SK-N-SH treated with all-trans-retinoic acid at 6 μM for 48 hours (cell line): ENCODE results near the gene TCERG1L.
A peak's percentile ranks its signal among the peaks of the same experiment; 100 is the strongest.

Experiments
- ATAC-seq: fragments of 200-7000 bp; cut with Tn5 transposase; 3 replicates; pipeline ENCODE4 v1.9.1; 2020; ENCODE audit warnings: mild to moderate bottlenecking, moderate library complexity
- ARNTL ChIP-seq: fragments of 450-650 bp; formaldehyde crosslinking; IDR thresholded peaks from 2 replicates; pipeline ENCODE4 v1.5.0; 2020; ENCODE audit warnings: low read depth, mild to moderate bottlenecking, moderate library complexity, borderline replicate concordance
- CSDC2 ChIP-seq: fragments of 250-450 bp; sonication (Bioruptor Pico); IDR thresholded peaks from 2 replicates; pipeline ENCODE4 v1.5.0; 2020; ENCODE audit warnings: mild to moderate bottlenecking, moderate library complexity
- ISL1 ChIP-seq: fragments of 250-450 bp; sonication (Bioruptor Pico); IDR thresholded peaks from 2 replicates; pipeline ENCODE4 v2.1.2; 2022; ENCODE audit warnings: mild to moderate bottlenecking, moderate library complexity
- OSR1 ChIP-seq: fragments of 250-450 bp; sonication (Bioruptor Pico); IDR thresholded peaks from 2 replicates; pipeline ENCODE4 v1.8.0; 2022; ENCODE audit warnings: moderate library complexity, mild to moderate bottlenecking, inconsistent platforms
- SNAI2 ChIP-seq: fragments of 250-450 bp; sonication (Bioruptor Pico); IDR thresholded peaks from 2 replicates; pipeline ENCODE4 v1.5.0; 2020; ENCODE audit warnings: mild to moderate bottlenecking, moderate library complexity
- ZFP30 ChIP-seq: fragments of 450-650 bp; formaldehyde crosslinking; IDR thresholded peaks from 2 replicates; pipeline ENCODE4 v1.5.0; 2022; ENCODE audit warnings: mild to moderate bottlenecking, moderate library complexity
- ZNF565 ChIP-seq: fragments of 450-650 bp; formaldehyde crosslinking; conservative IDR thresholded peaks from 2 replicates; pipeline ENCODE4 v1.5.0; 2020; ENCODE audit warnings: low read depth, mild to moderate bottlenecking, moderate library complexity
- ZNF70 ChIP-seq: fragments of 450-650 bp; formaldehyde crosslinking; IDR thresholded peaks from 2 replicates; pipeline ENCODE4 v1.5.0; 2020; ENCODE audit warnings: mild to moderate bottlenecking, moderate library complexity
- ZNF8 ChIP-seq: fragments of 450-650 bp; formaldehyde crosslinking; IDR thresholded peaks from 2 replicates; pipeline ENCODE4 v1.5.0; 2020; ENCODE audit warnings: mild to moderate bottlenecking, moderate library complexity
- TF ChIP-seq, protein P1 (sequence below): fragments of 250-450 bp; sonication (Bioruptor Pico); IDR thresholded peaks from 2 replicates; pipeline ENCODE4 v1.8.0; 2020; ENCODE audit warnings: mild to moderate bottlenecking, moderate library complexity, borderline replicate concordance
- TF ChIP-seq, protein P2 (sequence below): fragments of 250-450 bp; sonication (Bioruptor Pico); IDR thresholded peaks from 2 replicates; pipeline ENCODE4 v1.8.0; 2021; ENCODE audit warnings: low read depth, mild to moderate bottlenecking, moderate library complexity, borderline replicate concordance
- TF ChIP-seq, protein P3 (sequence below): fragments of 250-450 bp; sonication (Bioruptor Pico); IDR thresholded peaks from 2 replicates; pipeline ENCODE4 v1.5.1; 2020; ENCODE audit warnings: low read depth, mild to moderate bottlenecking, moderate library complexity
- TF ChIP-seq, protein P4 (sequence below): fragments of 250-450 bp; sonication (Bioruptor Pico); IDR thresholded peaks from 2 replicates; pipeline ENCODE4 v1.5.1; 2021; ENCODE audit warnings: mild to moderate bottlenecking, moderate library complexity

Gene TCERG1L

DNA sequence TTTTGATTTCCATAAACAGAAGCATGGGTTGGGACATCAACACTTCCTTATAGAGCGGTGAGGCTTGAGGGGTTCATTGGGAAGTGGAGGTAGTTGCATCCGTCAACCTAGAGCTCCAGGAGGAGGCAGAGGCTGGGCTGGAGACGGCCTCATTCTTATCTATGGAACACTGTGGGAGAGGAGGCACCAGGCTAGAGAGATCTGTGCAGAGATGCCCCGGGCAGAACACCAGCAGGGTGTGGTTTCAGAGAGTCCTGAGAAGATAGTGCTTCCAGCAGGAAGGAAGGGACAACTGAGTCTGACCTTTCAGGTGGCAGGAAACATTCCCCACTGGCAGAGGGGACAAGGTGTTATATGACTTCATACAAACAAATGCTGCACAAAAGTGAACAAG is 56.7 kb downstream of the TCERG1L start (continued):
- TF ChIP-seq, protein P1, sequence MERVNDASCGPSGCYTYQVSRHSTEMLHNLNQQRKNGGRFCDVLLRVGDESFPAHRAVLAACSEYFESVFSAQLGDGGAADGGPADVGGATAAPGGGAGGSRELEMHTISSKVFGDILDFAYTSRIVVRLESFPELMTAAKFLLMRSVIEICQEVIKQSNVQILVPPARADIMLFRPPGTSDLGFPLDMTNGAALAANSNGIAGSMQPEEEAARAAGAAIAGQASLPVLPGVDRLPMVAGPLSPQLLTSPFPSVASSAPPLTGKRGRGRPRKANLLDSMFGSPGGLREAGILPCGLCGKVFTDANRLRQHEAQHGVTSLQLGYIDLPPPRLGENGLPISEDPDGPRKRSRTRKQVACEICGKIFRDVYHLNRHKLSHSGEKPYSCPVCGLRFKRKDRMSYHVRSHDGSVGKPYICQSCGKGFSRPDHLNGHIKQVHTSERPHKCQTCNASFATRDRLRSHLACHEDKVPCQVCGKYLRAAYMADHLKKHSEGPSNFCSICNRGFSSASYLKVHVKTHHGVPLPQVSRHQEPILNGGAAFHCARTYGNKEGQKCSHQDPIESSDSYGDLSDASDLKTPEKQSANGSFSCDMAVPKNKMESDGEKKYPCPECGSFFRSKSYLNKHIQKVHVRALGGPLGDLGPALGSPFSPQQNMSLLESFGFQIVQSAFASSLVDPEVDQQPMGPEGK = no peak

DNA sequence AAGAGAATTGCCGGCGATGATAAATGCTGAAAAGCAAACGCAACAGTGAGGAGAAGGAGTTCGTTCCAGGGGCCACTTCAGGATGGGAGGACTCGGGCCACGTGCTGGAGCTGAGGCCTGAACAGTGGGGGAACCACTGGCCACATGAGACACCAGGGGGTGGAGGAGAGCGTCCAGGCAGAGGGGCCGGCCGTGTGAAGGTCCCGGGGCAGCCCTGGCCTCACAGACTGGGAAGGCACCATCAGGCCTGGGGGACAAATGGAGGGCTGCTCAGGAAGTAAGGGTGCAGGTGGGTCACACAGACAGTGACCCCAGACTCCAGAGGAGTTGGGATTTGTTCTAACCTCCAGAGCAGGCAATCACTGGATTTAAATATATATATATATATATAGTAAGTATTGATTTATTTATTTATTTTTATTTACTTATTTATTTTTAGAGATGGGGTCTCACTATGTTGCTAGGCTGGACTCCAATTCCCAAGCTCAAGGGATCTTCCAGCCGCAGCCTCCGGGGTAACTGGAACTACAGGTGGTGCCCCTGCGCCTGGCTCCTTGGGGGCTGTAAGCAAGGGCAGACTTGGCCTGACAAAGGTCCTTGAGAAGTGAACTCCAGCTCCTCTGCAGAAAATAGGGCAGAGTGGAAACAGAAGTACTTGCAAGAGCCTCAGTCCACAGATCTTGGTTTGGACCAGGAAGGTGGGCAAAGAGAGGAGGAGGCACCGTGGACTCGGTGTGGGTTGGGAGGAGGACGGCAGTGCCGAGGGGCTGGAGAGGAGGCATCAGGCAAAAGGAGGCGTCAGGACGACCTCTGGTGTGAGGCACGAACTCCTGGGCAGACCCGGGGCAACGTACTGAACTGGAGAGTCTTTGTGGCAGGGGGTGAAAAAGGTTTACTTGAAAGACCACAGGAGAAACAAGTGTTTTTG is 57.3 kb downstream of the TCERG1L start:
- TF ChIP-seq, protein P2, sequence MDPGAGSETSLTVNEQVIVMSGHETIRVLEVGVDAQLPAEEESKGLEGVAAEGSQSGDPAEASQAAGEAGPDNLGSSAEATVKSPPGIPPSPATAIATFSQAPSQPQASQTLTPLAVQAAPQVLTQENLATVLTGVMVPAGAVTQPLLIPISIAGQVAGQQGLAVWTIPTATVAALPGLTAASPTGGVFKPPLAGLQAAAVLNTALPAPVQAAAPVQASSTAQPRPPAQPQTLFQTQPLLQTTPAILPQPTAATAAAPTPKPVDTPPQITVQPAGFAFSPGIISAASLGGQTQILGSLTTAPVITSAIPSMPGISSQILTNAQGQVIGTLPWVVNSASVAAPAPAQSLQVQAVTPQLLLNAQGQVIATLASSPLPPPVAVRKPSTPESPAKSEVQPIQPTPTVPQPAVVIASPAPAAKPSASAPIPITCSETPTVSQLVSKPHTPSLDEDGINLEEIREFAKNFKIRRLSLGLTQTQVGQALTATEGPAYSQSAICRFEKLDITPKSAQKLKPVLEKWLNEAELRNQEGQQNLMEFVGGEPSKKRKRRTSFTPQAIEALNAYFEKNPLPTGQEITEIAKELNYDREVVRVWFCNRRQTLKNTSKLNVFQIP (CRISPR knock-in tag) = no peak

DNA sequence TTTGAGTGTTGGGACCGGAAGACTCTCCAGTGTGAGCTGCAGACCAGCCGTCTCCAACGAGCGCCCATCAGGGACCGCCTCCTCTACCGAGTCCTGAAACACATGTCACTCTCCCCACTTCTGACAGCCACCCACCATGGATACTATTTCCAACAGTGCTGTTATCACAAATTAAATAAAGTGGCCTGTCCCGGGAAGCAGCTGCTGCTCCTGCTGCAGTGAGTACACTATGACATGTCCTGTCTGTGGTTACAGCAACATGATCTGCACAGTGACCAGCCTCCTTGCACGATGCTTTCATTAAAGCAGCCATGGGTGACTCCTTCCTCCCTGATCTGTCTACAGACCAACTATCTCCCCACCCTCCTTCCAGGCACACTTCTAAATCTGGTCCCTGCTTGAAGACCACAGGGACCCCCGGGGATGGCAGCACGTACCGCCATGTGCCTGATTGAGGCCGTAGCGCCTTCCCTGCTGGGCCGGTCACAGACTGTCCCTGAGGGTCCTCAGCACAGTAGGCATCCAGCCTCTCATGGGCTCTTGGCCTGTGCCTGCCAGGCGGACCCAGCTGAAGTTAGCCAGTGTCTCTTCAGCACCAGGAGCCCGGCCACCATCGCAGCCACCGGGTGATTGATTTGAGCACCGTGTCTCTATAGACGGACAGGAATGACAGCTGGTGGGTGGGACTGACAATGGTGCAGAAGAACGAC is 58.8 kb downstream of the TCERG1L start:
- ATAC-seq = no peak; the same call in 2 of the 3 replicates
- TF ChIP-seq ZNF70 (CRISPR knock-in tag) (peak; percentile 87), ZFP30 (no peak)
- TF ChIP-seq, all 23 proteins: peak for 1

More for the DNA sequence above, 57.3 kb downstream of the TCERG1L start:
- ATAC-seq = no peak

DNA sequence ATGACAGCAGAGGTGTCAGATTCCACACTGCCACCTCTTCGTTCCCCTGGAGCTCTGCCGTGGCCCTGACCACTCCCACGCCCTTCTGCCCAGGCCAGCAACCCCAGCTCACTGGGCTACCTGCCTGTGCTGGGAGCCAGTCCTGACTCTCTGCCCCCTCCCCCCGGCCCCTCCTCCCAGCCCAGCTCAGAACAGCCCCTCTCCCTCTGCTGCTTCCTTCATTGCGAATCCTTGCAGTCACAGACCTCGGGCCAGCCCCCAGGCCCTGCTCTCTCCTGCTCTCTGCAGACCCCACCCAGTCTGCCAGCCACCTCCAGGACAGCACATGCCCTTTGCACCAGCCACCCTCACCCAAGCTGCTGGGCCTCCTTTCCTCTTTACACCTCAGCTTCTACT is 60.4 kb downstream of the TCERG1L start:
- no peak for ATAC-seq
- TF ChIP-seq SNAI2 (no peak), OSR1 (CRISPR knock-in tag) (no peak)
- TF ChIP-seq, all 23 proteins: peak for 0

DNA sequence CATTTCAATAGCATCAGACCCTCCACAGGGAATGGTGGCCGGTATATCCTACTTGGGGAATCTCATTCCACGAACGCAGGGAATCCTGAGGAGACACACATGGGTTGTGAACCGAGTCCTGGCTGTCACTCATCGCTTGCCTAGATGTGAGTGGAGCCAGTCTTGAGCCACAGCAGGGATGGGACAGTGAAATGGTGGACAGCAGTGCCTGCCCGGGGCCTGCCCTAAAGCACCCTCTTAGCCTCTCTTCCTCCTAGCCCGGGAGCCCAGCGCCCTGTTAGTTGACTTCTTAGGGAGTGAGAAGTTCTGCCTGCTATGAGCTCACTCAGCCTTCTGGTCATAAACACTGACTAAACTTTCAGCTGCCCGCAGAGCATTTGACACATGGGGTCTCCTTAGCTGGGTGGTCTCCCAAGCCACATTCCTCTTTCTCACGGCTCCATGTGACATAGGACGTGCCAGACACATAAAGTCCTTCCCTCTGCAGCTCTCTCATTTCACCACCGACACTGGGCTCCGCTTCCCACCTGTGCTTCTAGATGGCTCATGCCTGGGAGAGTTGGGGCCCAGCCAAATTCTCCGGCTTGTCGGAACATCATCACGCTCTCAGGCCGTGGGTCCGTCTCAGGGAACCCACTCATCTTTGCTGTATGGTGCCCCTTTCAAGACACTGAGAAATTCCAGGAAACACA is 60.9 kb downstream of the TCERG1L start:
- ATAC-seq = no peak
- TF ChIP-seq ARNTL (CRISPR knock-in tag) = no peak
- TF ChIP-seq ZNF8 (CRISPR knock-in tag) = no peak
- no peak for TF ChIP-seq SNAI2
- TF ChIP-seq ZNF565 (CRISPR knock-in tag) = no peak
- TF ChIP-seq CSDC2 = no peak
- TF ChIP-seq, protein P3, sequence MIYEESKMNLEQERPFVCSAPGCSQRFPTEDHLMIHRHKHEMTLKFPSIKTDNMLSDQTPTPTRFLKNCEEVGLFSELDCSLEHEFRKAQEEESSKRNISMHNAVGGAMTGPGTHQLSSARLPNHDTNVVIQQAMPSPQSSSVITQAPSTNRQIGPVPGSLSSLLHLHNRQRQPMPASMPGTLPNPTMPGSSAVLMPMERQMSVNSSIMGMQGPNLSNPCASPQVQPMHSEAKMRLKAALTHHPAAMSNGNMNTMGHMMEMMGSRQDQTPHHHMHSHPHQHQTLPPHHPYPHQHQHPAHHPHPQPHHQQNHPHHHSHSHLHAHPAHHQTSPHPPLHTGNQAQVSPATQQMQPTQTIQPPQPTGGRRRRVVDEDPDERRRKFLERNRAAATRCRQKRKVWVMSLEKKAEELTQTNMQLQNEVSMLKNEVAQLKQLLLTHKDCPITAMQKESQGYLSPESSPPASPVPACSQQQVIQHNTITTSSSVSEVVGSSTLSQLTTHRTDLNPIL (CRISPR knock-in tag) = no peak
- TF ChIP-seq, protein P4, sequence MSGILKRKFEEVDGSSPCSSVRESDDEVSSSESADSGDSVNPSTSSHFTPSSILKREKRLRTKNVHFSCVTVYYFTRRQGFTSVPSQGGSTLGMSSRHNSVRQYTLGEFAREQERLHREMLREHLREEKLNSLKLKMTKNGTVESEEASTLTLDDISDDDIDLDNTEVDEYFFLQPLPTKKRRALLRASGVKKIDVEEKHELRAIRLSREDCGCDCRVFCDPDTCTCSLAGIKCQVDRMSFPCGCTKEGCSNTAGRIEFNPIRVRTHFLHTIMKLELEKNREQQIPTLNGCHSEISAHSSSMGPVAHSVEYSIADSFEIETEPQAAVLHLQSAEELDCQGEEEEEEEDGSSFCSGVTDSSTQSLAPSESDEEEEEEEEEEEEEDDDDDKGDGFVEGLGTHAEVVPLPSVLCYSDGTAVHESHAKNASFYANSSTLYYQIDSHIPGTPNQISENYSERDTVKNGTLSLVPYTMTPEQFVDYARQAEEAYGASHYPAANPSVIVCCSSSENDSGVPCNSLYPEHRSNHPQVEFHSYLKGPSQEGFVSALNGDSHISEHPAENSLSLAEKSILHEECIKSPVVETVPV (CRISPR knock-in tag) = no peak
- TF ChIP-seq, protein P2 (CRISPR knock-in tag) = no peak
- TF ChIP-seq ZFP30 = no peak
- no peak for TF ChIP-seq ISL1 (CRISPR knock-in tag)
- TF ChIP-seq ZNF70 (CRISPR knock-in tag) = no peak
- TF ChIP-seq, protein P1 = no peak
- TF ChIP-seq OSR1 (CRISPR knock-in tag) = no peak
